Stimulated activated CD4-positive, alpha-beta T cell treated with anti-CD3 and anti-CD28 coated beads, Interleukin-15, amount 100 ng/mL, for 1 hour (primary cell): ENCODE data around the gene IQGAP1.
A peak's percentile ranks its signal among the peaks of the same experiment; 100 is the strongest.
"Not testable (repeated sequence)": the region's sequence is repeated elsewhere in the genome, so short reads cannot be mapped to it uniquely, and the experiment has no call there.

Experiments used
- DNase-seq, 2 donors: peaks; one replicate each; pipeline ENCODE4 v3.0.0-alpha.2; 2020; ENCODE audit warnings: low read depth in 1 of 2, low spot score in 1 of 2

IQGAP1 gene, protein sequence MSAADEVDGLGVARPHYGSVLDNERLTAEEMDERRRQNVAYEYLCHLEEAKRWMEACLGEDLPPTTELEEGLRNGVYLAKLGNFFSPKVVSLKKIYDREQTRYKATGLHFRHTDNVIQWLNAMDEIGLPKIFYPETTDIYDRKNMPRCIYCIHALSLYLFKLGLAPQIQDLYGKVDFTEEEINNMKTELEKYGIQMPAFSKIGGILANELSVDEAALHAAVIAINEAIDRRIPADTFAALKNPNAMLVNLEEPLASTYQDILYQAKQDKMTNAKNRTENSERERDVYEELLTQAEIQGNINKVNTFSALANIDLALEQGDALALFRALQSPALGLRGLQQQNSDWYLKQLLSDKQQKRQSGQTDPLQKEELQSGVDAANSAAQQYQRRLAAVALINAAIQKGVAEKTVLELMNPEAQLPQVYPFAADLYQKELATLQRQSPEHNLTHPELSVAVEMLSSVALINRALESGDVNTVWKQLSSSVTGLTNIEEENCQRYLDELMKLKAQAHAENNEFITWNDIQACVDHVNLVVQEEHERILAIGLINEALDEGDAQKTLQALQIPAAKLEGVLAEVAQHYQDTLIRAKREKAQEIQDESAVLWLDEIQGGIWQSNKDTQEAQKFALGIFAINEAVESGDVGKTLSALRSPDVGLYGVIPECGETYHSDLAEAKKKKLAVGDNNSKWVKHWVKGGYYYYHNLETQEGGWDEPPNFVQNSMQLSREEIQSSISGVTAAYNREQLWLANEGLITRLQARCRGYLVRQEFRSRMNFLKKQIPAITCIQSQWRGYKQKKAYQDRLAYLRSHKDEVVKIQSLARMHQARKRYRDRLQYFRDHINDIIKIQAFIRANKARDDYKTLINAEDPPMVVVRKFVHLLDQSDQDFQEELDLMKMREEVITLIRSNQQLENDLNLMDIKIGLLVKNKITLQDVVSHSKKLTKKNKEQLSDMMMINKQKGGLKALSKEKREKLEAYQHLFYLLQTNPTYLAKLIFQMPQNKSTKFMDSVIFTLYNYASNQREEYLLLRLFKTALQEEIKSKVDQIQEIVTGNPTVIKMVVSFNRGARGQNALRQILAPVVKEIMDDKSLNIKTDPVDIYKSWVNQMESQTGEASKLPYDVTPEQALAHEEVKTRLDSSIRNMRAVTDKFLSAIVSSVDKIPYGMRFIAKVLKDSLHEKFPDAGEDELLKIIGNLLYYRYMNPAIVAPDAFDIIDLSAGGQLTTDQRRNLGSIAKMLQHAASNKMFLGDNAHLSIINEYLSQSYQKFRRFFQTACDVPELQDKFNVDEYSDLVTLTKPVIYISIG (N-terminal part only)

DNA sequence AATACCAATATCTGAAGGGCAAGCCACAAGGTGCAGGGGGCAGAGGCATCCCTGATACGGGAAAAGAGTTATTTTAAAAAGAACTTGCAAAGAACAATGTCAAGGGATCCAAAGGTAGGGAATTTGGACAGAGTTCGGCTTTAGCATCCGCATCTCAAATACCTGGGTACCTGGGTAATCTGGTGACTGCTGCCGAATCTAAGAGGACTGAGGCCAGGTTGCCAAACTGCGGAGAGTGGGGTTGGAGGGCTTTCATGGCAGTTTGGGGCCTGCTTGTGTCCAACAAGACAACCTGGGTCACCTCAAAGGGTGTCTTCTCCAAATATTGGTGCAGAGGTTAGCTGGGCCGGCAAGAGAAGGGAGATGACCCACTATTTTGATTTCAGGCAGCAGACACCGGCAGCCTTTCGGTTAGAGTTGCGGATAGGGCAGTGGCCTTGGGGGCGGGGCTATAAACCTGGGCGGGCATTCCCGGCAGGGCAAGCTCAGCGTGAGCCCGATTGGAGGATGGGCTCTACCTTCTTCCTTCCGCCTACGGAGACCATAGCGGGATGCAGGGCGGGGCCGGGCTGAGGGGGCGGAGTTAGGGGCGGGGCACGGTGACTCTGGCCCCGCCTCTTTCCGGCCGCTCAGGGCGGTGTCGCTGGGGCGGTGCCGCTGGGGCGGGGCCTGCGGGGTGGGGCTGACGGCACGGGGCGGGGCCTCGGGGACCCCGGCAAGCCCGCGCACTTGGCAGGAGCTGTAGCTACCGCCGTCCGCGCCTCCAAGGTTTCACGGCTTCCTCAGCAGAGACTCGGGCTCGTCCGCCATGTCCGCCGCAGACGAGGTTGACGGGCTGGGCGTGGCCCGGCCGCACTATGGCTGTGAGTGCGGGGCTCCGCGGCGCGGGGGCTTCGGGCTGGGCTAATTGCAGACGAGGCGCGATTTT lies at the start of gene IQGAP1:
TSS of gene IQGAP1 (plus strand) at position 709 of the 928 bp plus-strand sequence. CDS start at position 809, 100 bp downstream.
- DNase-seq = peak; percentile 91 to 93

DNA sequence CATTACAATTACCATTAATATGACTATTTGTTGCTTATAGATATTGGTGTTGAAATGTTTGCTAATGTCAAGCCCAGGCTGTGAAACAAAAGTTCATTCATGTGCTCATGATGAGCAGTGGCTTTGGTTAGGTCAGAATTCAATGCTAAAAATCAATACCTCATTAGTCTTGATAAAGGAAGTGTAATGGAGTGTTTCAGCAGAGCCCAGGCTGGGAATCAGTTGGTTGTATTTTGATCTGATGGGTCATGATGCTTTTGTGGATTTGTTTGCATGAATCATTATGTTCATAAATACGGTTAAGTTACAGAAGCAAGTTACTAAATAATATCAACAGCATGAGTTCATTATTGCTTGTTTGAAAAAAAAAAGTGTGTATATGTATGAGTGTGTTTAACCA lies 49.5 kb upstream of the IQGAP1 start:
- DNase-seq = no peak

DNA sequence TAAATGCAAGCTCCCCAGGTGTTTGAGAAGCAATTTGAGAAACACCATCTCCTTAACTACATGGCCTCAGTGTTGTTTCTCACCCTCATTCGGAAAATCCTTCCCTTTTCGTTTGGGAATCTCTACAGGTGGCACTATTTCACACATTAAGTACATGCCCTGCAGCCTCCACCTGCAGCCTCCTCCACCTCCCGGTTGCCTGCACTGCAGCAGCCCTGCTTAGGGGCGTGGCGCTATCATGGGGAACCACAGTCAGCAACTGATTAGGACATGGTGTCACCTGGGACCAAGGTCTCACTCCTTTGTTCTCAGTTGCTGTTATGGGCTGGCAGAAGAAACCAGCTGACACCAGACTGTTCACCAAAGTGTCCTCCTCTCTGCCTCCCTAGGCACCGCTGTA lies 47.7 kb upstream of the IQGAP1 start:
- DNase-seq = no peak

DNA sequence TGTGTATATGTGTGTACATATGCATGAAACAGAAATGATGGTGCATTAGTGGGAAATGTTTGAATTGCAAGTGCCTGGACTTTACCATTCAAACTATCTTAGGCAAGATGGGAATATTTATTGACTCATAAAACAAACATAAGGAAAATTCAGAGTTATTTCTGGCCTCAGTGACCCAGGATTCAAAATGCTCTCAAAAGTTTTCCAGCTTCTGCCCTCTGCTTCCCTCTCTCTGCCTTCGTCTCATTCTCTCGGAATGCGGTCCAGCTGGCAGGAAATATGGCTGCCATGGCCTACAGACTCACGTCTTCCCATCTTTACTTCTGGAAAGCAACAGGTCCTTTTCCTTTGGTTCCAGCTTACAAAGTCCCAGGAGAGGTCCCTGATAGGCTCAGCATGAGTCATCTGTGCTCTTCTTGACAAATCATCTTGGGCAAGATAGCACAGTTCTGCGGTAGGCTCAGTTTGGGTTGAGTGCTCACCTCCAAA lies 44.7 kb upstream of the IQGAP1 start:
- no peak for DNase-seq

DNA sequence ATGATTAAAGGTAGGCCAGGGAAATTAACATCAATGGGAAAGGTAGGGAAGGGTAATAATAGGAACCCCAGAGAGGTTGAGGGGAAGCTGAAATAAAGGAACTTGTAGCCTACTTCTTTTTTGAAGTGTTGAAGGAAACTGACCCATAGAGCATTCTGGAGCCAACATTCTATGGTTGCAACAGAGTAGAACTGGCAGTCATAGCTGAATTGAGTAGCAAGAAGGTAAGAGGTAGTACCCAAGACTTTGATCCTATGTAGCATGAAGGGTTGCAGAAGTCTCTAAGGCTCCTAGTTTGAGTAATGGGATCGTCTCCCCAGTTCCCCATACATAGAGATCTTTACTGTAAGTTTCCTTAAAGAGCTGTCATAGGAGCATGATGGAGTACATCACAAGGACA lies 43.4 kb upstream of the IQGAP1 start:
- no peak for DNase-seq

DNA sequence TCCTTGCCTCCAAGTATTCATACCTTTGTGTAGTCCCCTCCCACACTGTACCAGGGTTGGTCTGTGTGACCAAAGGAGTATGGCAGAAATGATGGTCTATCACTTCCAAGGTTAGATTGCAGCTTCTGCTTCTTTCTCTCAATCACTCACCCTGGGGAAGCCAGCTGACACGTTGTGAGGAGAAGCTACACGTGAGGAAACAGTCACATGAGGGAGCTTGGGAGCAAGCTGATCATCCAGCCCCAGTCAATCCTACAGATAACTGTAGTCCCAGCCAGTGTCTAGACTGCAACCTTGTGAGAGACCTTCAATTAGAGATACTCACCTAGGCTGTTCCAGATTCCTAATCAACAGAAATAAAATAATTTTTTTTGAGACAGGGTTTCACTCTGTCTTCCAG lies 42.2 kb upstream of the IQGAP1 start:
- no peak for DNase-seq

DNA sequence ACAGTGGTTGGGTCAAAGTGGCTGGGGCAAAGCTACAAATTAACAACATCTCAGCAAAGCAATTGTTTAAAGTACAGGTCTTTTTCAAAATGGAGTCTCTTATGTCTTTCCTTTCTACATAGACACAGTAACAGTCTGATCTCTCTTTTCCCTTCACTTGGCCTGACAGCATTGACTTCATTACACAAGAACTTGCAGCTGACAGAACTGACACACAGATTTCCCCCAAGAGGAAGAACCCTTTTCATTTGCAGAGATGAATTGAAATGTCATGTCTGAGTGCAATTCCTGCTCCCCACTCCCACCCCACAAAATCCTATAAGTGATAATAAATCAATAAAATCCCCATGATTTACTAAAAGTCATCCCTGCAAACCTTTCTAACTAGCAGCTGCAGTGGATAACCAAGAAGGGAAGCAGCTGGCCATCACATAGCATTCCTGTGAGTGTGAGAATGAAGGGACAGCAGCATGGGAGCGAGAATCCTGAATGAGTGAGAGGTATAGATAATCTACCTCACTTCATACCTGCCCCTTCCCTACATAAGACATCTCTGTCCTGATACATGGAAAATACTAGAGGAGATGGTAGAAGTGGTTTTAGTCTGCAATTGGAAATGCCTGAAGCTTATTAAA lies 40.5 kb upstream of the IQGAP1 start:
- not testable (repeated sequence) for DNase-seq

DNA sequence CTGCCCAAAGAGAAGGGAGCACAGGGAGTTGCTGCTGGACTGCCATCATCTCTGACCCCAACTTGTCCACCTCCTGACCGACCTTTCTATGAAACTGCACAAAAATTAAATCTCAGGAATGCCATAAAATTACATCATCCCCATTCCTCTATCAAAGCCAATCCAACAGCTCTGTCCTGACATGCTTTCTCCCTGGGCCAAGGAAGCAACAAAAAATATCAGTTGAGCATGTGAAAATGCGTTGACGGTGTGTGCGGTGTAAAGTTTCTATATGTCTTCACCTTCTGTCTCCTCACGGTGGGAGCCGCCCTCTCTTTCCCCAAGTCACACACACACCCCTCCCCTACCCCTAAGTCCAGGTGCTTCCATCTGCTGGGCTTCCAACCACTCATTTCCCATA lies 39.6 kb upstream of the IQGAP1 start:
- DNase-seq = no peak

DNA sequence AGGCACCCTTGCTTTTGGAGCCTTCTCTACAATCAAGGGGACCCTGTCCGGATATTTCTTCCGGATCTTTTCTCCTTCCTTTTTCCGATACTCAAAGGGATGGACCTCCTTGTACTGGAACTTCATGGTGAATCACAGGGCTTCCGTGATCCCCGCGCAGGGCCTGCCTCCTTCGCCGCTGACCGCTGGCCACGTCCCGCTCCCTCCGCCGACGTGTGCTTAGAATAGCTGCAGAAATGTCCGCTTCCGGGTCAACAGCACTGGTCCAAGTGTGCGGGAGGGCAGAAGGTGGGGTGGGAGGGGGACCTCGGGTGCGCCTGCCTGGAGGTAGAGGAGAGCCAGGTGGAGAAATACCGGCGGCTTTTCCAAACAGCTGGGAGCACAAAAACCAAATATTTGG lies 39.0 kb upstream of the IQGAP1 start:
- DNase-seq = no peak

DNA sequence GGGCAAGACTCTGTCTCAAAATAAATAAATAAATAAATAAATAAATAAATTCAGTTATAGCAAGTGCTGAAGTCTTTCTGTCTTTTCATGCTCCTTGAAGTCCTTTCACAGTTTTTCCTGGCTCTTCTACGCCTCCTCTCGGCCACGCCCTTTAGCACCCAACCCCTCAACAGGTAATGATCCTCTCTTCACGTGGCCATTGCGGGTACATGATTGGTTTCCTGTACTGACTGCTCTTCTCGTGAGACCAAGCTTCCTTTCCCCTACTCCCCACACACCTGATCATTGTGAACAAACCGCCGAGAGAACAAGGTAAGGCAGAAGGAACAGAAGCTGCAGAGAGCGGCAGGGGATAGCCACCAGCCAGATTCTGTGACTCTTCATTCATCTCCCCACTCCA lies 38.2 kb upstream of the IQGAP1 start:
- no peak for DNase-seq

DNA sequence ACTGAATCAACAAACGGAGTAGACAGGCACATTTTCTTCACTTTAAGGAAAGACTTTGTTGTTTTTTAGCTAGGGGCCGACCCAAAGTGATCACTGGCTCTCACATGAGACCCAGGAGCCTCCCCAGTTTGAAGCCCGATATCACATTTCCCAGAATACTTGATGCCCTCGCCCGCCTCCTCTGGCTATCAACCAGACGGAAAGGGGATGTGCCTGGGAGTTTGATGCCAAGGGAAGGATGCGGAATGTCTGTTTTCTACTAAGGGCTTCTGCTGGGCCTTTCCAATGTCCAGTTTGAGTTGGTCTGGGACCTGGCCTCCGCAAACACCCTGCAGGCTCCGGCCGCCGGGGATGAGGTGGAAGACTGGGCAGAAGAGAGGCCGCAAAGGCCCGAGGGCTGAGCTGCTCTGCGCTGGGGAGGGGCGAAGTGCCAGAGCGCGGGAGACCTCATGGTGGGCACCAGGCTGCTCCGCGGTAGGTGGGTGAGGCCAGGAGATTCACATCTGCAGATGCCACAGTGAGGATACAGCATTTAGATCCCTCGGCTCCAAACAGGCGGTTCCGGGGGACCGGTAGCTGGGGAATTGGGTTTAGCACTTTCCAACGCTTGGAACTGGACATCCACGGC lies 36.4 kb upstream of the IQGAP1 start:
- DNase-seq = no peak

DNA sequence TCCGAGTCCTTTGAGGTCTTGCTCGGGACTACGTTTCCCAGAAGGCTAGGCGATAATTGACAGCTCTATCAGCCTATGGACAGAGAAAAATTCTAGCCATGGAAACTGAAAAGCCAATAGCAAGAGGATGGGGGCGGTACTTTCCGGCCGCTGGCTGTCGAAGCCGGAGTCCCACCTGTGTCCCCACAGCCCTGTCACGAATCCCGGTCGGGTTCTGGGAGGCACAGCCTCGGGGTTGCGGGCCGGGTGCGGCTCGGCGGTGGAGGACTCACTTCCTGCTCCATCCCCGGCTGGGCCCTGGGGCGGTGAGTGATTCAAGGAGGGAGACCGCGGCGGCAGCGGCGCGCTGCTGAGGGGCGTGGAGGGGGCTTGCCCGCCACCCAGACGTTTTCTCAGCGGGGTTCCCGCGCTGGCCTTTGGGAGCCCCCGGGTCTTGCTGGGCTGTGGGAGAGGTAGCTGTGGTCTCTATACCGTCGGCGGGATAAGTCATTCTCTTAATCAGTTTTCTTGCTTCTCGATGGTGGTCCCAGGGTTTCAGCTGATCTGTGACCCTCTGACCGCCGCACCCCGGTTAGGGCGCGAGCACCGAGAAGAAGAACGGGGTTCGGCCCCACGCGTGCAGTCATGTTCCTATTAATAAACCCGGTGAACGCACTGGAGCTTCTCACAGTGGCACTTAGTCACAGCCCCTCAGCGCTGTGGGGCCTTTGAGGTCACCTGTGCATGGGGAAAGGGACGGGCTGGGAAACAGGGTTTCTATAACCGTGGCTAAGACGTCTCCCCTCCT lies 35.7 kb upstream of the IQGAP1 start, which contains the start of gene ZNF774:
TSS of gene ZNF774 (plus strand) at position 178 of the 787 bp plus-strand sequence. CDS start 2,377 bp downstream, outside the sequence.
- DNase-seq = peak; percentile 72 to 77

DNA sequence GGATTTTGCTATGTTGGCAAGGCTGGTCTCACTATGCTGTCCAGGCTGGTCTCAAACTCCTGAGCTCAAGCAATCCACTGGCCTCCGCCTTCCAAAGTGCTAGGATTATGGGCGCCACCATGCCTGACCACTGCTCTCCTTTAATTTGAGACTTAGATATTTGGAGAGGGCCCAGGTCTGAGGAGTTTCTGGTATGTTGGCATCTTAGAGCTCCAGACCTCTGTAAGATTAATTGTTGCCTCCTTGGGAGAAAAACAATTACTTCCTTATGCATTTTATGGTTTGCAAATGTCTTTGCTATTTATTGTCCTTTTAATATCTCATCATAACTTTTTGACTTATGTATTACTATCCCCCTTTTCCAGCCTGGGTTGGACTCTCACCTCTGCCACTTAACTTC lies 33.1 kb upstream of the IQGAP1 start:
- DNase-seq = no peak

DNA sequence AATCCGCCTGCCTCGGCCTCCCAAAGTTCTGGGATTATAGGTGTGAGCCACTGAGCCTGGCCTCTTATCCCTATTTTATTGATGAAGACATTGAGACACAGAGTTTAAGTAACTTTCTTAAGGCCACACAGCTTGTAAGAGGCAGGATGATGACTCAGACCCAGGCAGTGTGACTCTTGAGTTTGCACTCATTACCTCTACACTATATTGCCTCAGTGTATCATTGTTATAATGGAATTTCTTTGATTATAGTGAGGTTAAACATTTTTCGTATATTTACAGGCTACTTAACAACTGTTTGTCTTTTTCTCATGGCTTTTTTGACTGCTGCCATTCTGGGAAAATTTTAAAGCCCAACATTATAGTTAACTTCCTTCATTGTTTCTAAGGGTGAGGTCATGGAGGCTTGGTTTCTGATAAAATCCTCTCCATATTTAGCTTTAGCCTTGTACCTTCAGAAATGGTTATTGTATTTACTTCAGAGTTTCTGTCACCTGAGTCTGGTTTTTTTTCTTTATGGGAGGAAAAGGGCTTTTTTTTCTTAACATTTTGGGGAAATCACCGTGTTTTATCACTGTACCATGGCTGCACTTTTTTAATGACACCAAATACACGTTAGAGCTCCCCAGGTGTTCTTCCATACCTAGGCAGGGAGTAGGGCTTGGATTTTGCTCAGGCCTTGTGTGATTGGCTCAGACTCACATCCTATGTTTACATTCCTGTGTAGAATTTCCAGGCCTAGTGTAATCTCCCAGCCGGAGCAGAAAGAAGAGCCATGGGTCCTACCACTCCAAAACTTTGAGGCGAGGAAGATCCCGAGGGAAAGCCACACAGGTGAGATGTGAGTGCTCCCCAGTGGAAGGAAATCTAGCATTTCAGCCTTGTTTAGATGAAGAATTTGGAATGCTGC lies 29.7 kb upstream of the IQGAP1 start:
- no peak for DNase-seq

DNA sequence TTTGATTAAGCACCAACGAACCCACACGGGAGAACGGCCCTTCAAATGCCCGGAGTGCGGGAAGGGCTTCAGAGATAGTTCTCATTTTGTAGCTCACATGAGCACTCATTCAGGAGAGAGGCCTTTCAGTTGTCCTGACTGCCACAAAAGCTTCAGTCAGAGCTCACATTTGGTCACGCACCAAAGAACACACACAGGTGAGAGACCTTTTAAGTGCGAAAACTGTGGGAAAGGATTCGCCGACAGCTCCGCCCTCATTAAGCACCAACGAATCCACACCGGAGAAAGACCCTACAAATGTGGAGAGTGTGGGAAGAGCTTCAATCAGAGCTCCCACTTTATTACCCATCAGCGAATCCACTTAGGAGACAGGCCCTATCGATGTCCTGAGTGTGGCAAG lies 27.3 kb upstream of the IQGAP1 start:
- no peak for DNase-seq

DNA sequence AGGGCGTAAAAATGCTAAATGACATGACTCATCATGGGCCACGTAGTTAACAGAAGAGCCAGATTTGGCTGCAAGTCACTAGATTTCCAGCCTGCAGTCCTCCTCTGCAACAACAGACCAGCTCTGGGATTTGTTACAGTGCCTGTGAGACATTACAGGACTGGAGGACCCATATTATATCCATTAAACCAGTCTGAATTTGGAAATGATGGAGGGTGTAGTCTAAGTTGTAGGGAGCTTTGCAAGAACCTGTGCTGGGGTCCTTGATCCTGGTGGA lies 25.2 kb upstream of the IQGAP1 start:
- no peak for DNase-seq

DNA sequence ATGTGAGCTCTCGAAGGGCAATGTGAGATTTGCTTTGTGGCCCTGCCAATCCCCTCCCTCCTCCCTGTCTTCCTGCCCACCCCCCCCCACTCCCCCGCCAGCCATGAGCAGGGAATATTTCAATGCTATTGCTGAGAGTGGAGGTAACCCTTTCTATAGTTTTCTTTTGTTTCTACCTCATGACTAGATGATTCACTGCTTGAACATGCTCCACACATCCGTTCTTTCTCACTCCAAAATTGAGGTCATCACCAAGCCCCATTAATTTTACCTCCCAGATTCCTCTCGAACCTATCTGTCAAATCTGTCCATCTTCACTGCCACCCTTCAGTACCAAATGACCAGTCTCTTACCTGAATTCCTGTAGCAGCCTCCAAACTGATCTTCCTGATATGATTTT lies 23.8 kb upstream of the IQGAP1 start:
- DNase-seq = no peak
